Left ventricle myocardium superior (tissue), 1 donor: ENCODE measurements around the gene RTEL1. TPM values are rescaled to one million over a fixed set of nuclear protein-coding genes. Genes with fewer than 3 reads are reported as not detected.
A peak's percentile ranks its signal among the peaks of the same experiment; 100 is the strongest.
"Not testable (repeated sequence)": the region's sequence is repeated elsewhere in the genome, so short reads cannot be mapped to it uniquely, and the experiment has no call there.

Experiments used
- ATAC-seq: fragments of 200-7000 bp; cut with Tn5 transposase; one replicate; pipeline ENCODE4 v1.9.1; 2020; ENCODE audit warnings: mild to moderate bottlenecking, moderate library complexity
- DNase-seq: peaks from one replicate; pipeline ENCODE4 v3.0.0-alpha.2; 2020
- intact Hi-C: fragments of 100-400 bp; cut with micrococcal nuclease; formaldehyde crosslinking; loops from one replicate; pipeline ENCODE4 v1.11.0; 2022
- long read RNA-seq: library from polyadenylated mRNA; unstranded; transcript quantifications from one replicate; pipeline ENCODE4 v2.0.0, GENCODE V29; 2021
- total RNA-seq: library from RNA; stranded (reverse); fragmentation: NEBNext Ultra II Directional; extraction: Animal tissue kit (Norgen Biotek cat#: 25700); gene quantifications from one replicate; pipeline ENCODE4 v1.2.1, GENCODE V29; 2021
- donor health status: DM: no; HTN: yes; CAD: no; lungs with severe emphysema.

RTEL1 gene
- 9.9 TPM for total RNA-seq
- long read RNA-seq, partial matches to known transcripts, result 2 of 5 reads
- long read RNA-seq, other reads (novel, unspliced or antisense), result 3 of 5 reads

GRCh38 chr20:63657937-63658748 lies at the start of gene RTEL1:
Gene RTEL1 (plus strand): TSS chr20:63658312. CDS start chr20:63659403, 1,091 bp downstream.
- intact Hi-C loops, result no loop called here
- ATAC-seq, result peak; percentile 96
- DNase-seq, result peak; percentile 96

GRCh38 chr20:63610581-63611435 lies 47.3 kb upstream of the RTEL1 start:
- intact Hi-C loops, result no loop called here
- DNase-seq (no peak), ATAC-seq (no peak)

- no peak for DNase-seq
- intact Hi-C loops, result no loop called here
- no peak for ATAC-seq
These were observed 46.5 kb upstream of the RTEL1 start for GRCh38 chr20:63611646-63612045.

- DNase-seq, result peak; percentile 33
- intact Hi-C loops, result no loop called here
- ATAC-seq, result peak; percentile 25
These were observed 45.7 kb upstream of the RTEL1 start for GRCh38 chr20:63612276-63612931.

- DNase-seq, result peak; percentile 32
- intact Hi-C loops, ATAC-seq: not testable (repeated sequence)
These were observed 44.1 kb upstream of the RTEL1 start for GRCh38 chr20:63613863-63614594.

GRCh38 chr20:63617092-63617875 lies 40.8 kb upstream of the RTEL1 start:
- ATAC-seq (no peak), DNase-seq (peak; percentile 30)
- intact Hi-C loops, result no loop called here

- intact Hi-C loops, result no loop called here
- ATAC-seq (no peak), DNase-seq (no peak)
These were observed 40.2 kb upstream of the RTEL1 start for GRCh38 chr20:63617876-63618265.

GRCh38 chr20:63618291-63618980 lies 39.7 kb upstream of the RTEL1 start:
- intact Hi-C loops, result no loop called here
- ATAC-seq (no peak), DNase-seq (peak; percentile 9)

GRCh38 chr20:63619086-63619485 lies 39.0 kb upstream of the RTEL1 start:
- intact Hi-C loops, result no loop called here
- ATAC-seq (no peak), DNase-seq (peak; percentile 15)

- DNase-seq (peak; percentile 10), ATAC-seq (no peak)
- intact Hi-C loops, result no loop called here
These were observed 38.6 kb upstream of the RTEL1 start for GRCh38 chr20:63619505-63619904.

- intact Hi-C loops, result no loop called here
- DNase-seq (peak; percentile 4), ATAC-seq (no peak)
These were observed 37.1 kb upstream of the RTEL1 start for GRCh38 chr20:63620991-63621390.

GRCh38 chr20:63622096-63622495 lies 36.0 kb upstream of the RTEL1 start:
- intact Hi-C loops, result no loop called here
- no peak for ATAC-seq
- DNase-seq, result peak; percentile 7

- ATAC-seq (no peak), DNase-seq (peak; percentile 6)
- intact Hi-C loops, result no loop called here
These were observed 35.4 kb upstream of the RTEL1 start for GRCh38 chr20:63622732-63623131.

GRCh38 chr20:63624486-63624885 lies 33.6 kb upstream of the RTEL1 start:
- ATAC-seq, result no peak
- intact Hi-C loops, result no loop called here
- peak; percentile 13 for DNase-seq

- intact Hi-C loops, result no loop called here
- DNase-seq (peak; percentile 44), ATAC-seq (peak; percentile 1)
These were observed 32.2 kb upstream of the RTEL1 start for GRCh38 chr20:63625771-63626423.

- peak; percentile 89 for DNase-seq
- intact Hi-C loops, result no loop called here
- ATAC-seq, result peak; percentile 46
These were observed 31.5 kb upstream of the RTEL1 start, which contains the start of gene GMEB2 for GRCh38 chr20:63626424-63627128. Gene GMEB2 (minus strand): TSS chr20:63627101. CDS start chr20:63619397, 7,704 bp downstream.
